IMR-90 (cell line): ENCODE measurements around the gene ZNF480. TPM values are rescaled to one million over a fixed set of nuclear protein-coding genes. Genes with fewer than 3 reads are reported as not detected.

Experiments used
- ATAC-seq: fragments of 200-7000 bp; cut with Tn5 transposase; 2 replicates; pipeline ENCODE4 v1.9.1; 2020; ENCODE audit warnings: low read depth, mild to moderate bottlenecking, moderate library complexity
- BruUV-seq: library from RNA; stranded (reverse); fragments of 400-500 nt; replicated peaks from 2 replicates; lab custom pipeline; 2021; lab: Mats Ljungman, UMichigan
- CTCF ChIA-PET: fragments of 300-600 bp; formaldehyde crosslinking; extraction: SDS; loops from one replicate; lab custom pipeline; 2021; ENCODE audit warnings: antibody characterized with exemption; lab: Yijun Ruan, JAX
- POLR2A ChIA-PET: fragments of 300-600 bp; sonication (Branson Sonifier 250); formaldehyde crosslinking; loops from one replicate; lab custom pipeline; 2022; ENCODE audit warnings: antibody characterized with exemption; ENCODE audit not compliant: unreplicated experiment; lab: Charles Lee
- DNase-seq: peaks from one replicate; pipeline ENCODE4 v3.0.0; 2013
- H2AFZ ChIP-seq: replicated peaks from 2 replicates; pipeline ENCODE3; 2013; ENCODE audit warnings: low read length, mild to moderate bottlenecking; ENCODE audit not compliant: poor library complexity
- H2AK5ac ChIP-seq: 2 replicates; pipeline ENCODE4 v1.6.1; 2013; ENCODE audit warnings: low read depth, low read length, inconsistent platforms
- H2AK9ac ChIP-seq: replicated peaks from 2 replicates; pipeline ENCODE3; 2013; ENCODE audit warnings: mild to moderate bottlenecking, low read depth, low read length, moderate library complexity; ENCODE audit not compliant: poor library complexity
- H2BK120ac ChIP-seq: 2 replicates; pipeline ENCODE4 v1.6.1; 2013; ENCODE audit warnings: low read depth, low read length, inconsistent platforms
- H2BK15ac ChIP-seq: 3 replicates; pipeline ENCODE4 v1.6.1; 2013; ENCODE audit warnings: low read depth, low read length, inconsistent platforms
- H2BK20ac ChIP-seq: 2 replicates; pipeline ENCODE4 v1.6.1; 2013; ENCODE audit warnings: low read depth, mild to moderate bottlenecking, inconsistent platforms, low read length, moderate library complexity
- H2BK5ac ChIP-seq: 2 replicates; pipeline ENCODE4 v1.6.1; 2013; ENCODE audit warnings: mild to moderate bottlenecking, low read depth, low read length, inconsistent platforms; ENCODE audit not compliant: poor library complexity, severe bottlenecking
- H3K14ac ChIP-seq: replicated peaks from 2 replicates; pipeline ENCODE4 v1.6.1; 2013; ENCODE audit warnings: low read depth, low read length, inconsistent platforms
- H3K18ac ChIP-seq: 2 replicates; pipeline ENCODE4 v1.6.1; 2013; ENCODE audit warnings: low read depth, low read length, control low read depth
- H3K23ac ChIP-seq: 2 replicates; pipeline ENCODE4 v1.6.1; 2013; ENCODE audit warnings: low read depth, low read length, inconsistent platforms
- H3K27ac ChIP-seq: 2 replicates; pipeline ENCODE4 v1.5.1; 2013; ENCODE audit warnings: mild to moderate bottlenecking, control low read depth, low read length; ENCODE audit not compliant: insufficient read depth
- H3K27me3 ChIP-seq: 2 replicates; pipeline ENCODE4 v1.6.1; 2013; ENCODE audit warnings: low read length; ENCODE audit not compliant: control insufficient read depth, insufficient read depth
- H3K36me3 ChIP-seq: 2 replicates; pipeline ENCODE4 v1.6.1; 2013; ENCODE audit warnings: low read length, mixed read lengths; ENCODE audit not compliant: control insufficient read depth, insufficient read depth
- H3K4ac ChIP-seq: 2 replicates; pipeline ENCODE4 v1.6.1; 2013; ENCODE audit warnings: low read depth, low read length, inconsistent platforms
- H3K4me1 ChIP-seq: 2 replicates; pipeline ENCODE4 v1.6.1; 2013; ENCODE audit warnings: low read length, mixed read lengths; ENCODE audit not compliant: control insufficient read depth, insufficient read depth
- H3K4me2 ChIP-seq: 2 replicates; pipeline ENCODE4 v1.6.1; 2013; ENCODE audit warnings: low read depth, mild to moderate bottlenecking, control low read depth, low read length, moderate library complexity
- H3K4me3 ChIP-seq: 2 replicates; pipeline ENCODE4 v1.5.1; 2013; ENCODE audit warnings: low read depth, mild to moderate bottlenecking, control low read depth, low read length, moderate library complexity; ENCODE audit not compliant: insufficient read depth
- H3K56ac ChIP-seq: 2 replicates; pipeline ENCODE4 v1.6.1; 2013; ENCODE audit warnings: low read length, inconsistent platforms; ENCODE audit not compliant: insufficient read depth; ENCODE audit errors: extremely low read depth
- H3K79me1 ChIP-seq, 2 experiments: 2 replicates each; pipeline ENCODE4 v1.6.1; 2013; ENCODE audit warnings: low read length in 2 of 2, inconsistent platforms in 1 of 2, low read depth in 1 of 2
- H3K9ac ChIP-seq: 2 replicates; pipeline ENCODE4 v1.6.1; 2013; ENCODE audit warnings: low read depth, low read length, control low read depth
- H3K9me1 ChIP-seq: 2 replicates; pipeline ENCODE4 v1.6.1; 2013; ENCODE audit warnings: low read length, inconsistent platforms; ENCODE audit not compliant: insufficient read depth
- H3K9me3 ChIP-seq: 2 replicates; pipeline ENCODE4 v1.6.1; 2013; ENCODE audit warnings: low read length; ENCODE audit not compliant: control insufficient read depth, insufficient read depth
- H4K20me1 ChIP-seq: 2 replicates; pipeline ENCODE4 v1.6.1; 2013; ENCODE audit warnings: low read length, inconsistent platforms; ENCODE audit not compliant: insufficient read depth
- H4K5ac ChIP-seq: 2 replicates; pipeline ENCODE4 v1.6.1; 2013; ENCODE audit warnings: mild to moderate bottlenecking, low read depth, low read length, control low read depth
- H4K8ac ChIP-seq, 2 experiments: 2 replicates each; pipeline ENCODE4 v1.6.1; 2013; ENCODE audit warnings: low read depth in 2 of 2, low read length in 2 of 2, control low read depth in 1 of 2, inconsistent platforms in 1 of 2
- H4K91ac ChIP-seq: 2 replicates; pipeline ENCODE4 v1.6.1; 2013; ENCODE audit warnings: low read depth, low read length, inconsistent platforms; ENCODE audit not compliant: insufficient read depth
- RAD21 ChIP-seq: IDR thresholded peaks from 2 replicates; pipeline ENCODE4 v1.6.1; 2012; ENCODE audit warnings: low read length, improper control_type of control experiment
- WGBS, 2 experiments: methylation state at CpG; one replicate each; pipeline versions ENCODE4 v1.1.5 to v1.1.7; 2013; ENCODE audit warnings: missing lambda C conversion rate in 2 of 2; ENCODE audit not compliant: insufficient read length in 1 of 2; ENCODE audit errors: extremely low coverage in 2 of 2; 5-methylcytosine and 5-hydroxymethylcytosine counted together
- dilution Hi-C: fragments of 300-500 bp; cut with HindIII; formaldehyde crosslinking; loops from one replicate; pipeline ENCODE4 v1.14.3; 2018; ENCODE audit warnings: low sequenced_read_pairs; ENCODE audit not compliant: unreplicated experiment
- in situ Hi-C: fragments of 300-500 bp; cut with MboI; formaldehyde crosslinking; loops from 3 replicates; pipeline ENCODE4 v1.14.3; 2019; ENCODE audit warnings: low sequenced_read_pairs, inconsistent platforms, mixed read lengths
- intact Hi-C: fragments of 100-400 bp; cut with micrococcal nuclease; formaldehyde crosslinking; loops from 2 replicates; pipeline ENCODE4 v1.10.0; 2022
- polyA plus RNA-seq, 3 experiments: library from polyadenylated mRNA; depleted of rRNA; stranded (reverse); fragments of >200 nt; gene quantifications; 2 replicates each; pipeline ENCODE4 v1.2.3, GENCODE V29; 2012; ENCODE audit warnings: low replicate concordance in 1 of 3
- total RNA-seq: library from RNA; depleted of rRNA; stranded (reverse); fragments of >200 nt; gene quantifications from 2 replicates; pipeline ENCODE4 v1.2.3, GENCODE V29; 2012

Gene ZNF480
- total and polyA plus RNA-seq, 2 of the 4 experiments (the other 2 are of a cell fraction): 6.3 to 10.9 TPM

- ATAC-seq: no peak
- no peak for DNase-seq
- intact Hi-C loops: no loop called here
Measured at GRCh38 chr19:52331757-52332156, 34.8 kb downstream of the ZNF480 start.

More at GRCh38 chr19:52331757-52332156, 34.8 kb downstream of the ZNF480 start:
- Histone ChIP-seq H3K9me1 (no peaks in the 10 kb centered on the region), H4K8ac (no peak overlapping the region), H3K36me3 (no peaks in the 10 kb centered on the region), H3K56ac (no peak overlapping the region), H3K27me3 (no peaks in the 10 kb centered on the region), H2AK9ac (no peak overlapping the region), H3K14ac (no peak overlapping the region), H4K5ac (no peak overlapping the region), H2AK5ac (no peak overlapping the region), H3K9ac (no peak overlapping the region), H2BK120ac (no peak overlapping the region), H3K27ac (no peak overlapping the region), H4K20me1 (no peaks in the 10 kb centered on the region), H2AFZ (no peak overlapping the region), H2BK5ac (no peak overlapping the region), H2BK15ac (no peak overlapping the region), H3K79me1 (peaks cover 0 to 2% of the 10 kb centered on the region in 2 experiments; a peak in 1 of 4 replicates), H3K18ac (no peak overlapping the region), H3K23ac (no peak overlapping the region), H3K4me1 (no peaks in the 10 kb centered on the region), H3K4me3 (no peak overlapping the region), H2BK20ac (no peak overlapping the region), H4K91ac (no peak overlapping the region), H3K9me3 (peaks cover 43% of the 10 kb centered on the region), H3K4ac (no peak overlapping the region), H3K4me2 (no peak overlapping the region)
- in situ Hi-C loops (no loop called here), dilution Hi-C loops (no loop called here)
- no peak for TF ChIP-seq RAD21
- WGBS, 2 experiments: 60% methylated on average over 4 of the region's 10 CpGs; no CpG with 5 or more reads in 1 of the 2 experiments
- no TSS peak for BruUV-seq
- CTCF ChIA-PET: no interaction called here
- POLR2A ChIA-PET: interaction anchor here (0.6 kb wide), 1 partner anchor 187 kb away, joined by 4 read pairs; no protein-coding TSS in a partner anchor
